ENCODE results near the gene ARL8A. TPM values are rescaled to one million over a fixed set of nuclear protein-coding genes. Genes with fewer than 3 reads are reported as not detected.
"Not testable (repeated sequence)": the region's sequence is repeated elsewhere in the genome, so short reads cannot be mapped to it uniquely, and the experiment has no call there.

Gene ARL8A
- total RNA-seq, 2 experiments from 2014 or later: 25.1 to 44.6 TPM

GRCh38 chr1:202170726-202171125, 26.2 kb upstream of the ARL8A start:
- POLR2A ChIA-PET: no interaction called here
- peak; percentile 29 for DNase-seq (ENCODE audit: low spot score)
- H3K4me1 ChIP-seq (ENCODE audit: insufficient read depth, low read length, poor library complexity, severe bottlenecking): peaks cover 3% of the 10 kb centered on the region
- TF ChIP-seq EZH2phosphoT487 (IDR thresholded peaks at IDR 0.05; ENCODE audit: borderline replicate concordance, low read depth, low read length) (no peak), CTCF (conservative IDR thresholded peaks at IDR 0.05; ENCODE audit: low read length) (peak; percentile 53)
- H3K4me3 ChIP-seq (ENCODE audit: low read depth, low read length, poor library complexity, severe bottlenecking): no peak overlapping the region
- no peak overlapping the region for H3K27ac ChIP-seq (ENCODE audit: low read depth, low read length, poor library complexity, severe bottlenecking)
- CTCF ChIA-PET (ENCODE audit: unreplicated experiment): no interaction called here
- H3K79me2 ChIP-seq (ENCODE audit: insufficient read depth, low read depth, low read length): no peaks in the 10 kb centered on the region
- no peaks in the 10 kb centered on the region for H3K9me2 ChIP-seq (ENCODE audit: insufficient read depth, low read length)
- H3K4me2 ChIP-seq (ENCODE audit: low read length): no peak overlapping the region
- no peaks in the 10 kb centered on the region for H4K20me1 ChIP-seq (ENCODE audit: insufficient read depth, low read length)
- intact Hi-C loops (cut with micrococcal nuclease; ENCODE audit: unreplicated experiment): no loop called here
- H2AFZ ChIP-seq (ENCODE audit: low read length): no peak overlapping the region
- no TSS peak for BruUV-seq (replicated peaks)
- no peaks in the 10 kb centered on the region for H3K36me3 ChIP-seq (ENCODE audit: insufficient read depth, low read length)
- H3K9me3 ChIP-seq (ENCODE audit: low read length): no peaks in the 10 kb centered on the region

GRCh38 chr1:202168861-202169260, 24.3 kb upstream of the ARL8A start:
- H3K9me3 ChIP-seq (ENCODE audit: low read length): no peaks in the 10 kb centered on the region
- TF ChIP-seq CTCF (conservative IDR thresholded peaks at IDR 0.05; ENCODE audit: low read length) (no peak), EZH2phosphoT487 (IDR thresholded peaks at IDR 0.05; ENCODE audit: borderline replicate concordance, low read depth, low read length) (no peak)
- no peaks in the 10 kb centered on the region for H4K20me1 ChIP-seq (ENCODE audit: insufficient read depth, low read length)
- no peak overlapping the region for H3K4me3 ChIP-seq (ENCODE audit: low read depth, low read length, poor library complexity, severe bottlenecking)
- DNase-seq (ENCODE audit: low spot score): no peak
- H3K27ac ChIP-seq (ENCODE audit: low read depth, low read length, poor library complexity, severe bottlenecking): no peak overlapping the region
- intact Hi-C loops (cut with micrococcal nuclease; ENCODE audit: unreplicated experiment): no loop called here
- no peak overlapping the region for H2AFZ ChIP-seq (ENCODE audit: low read length)
- CTCF ChIA-PET (ENCODE audit: unreplicated experiment): no interaction called here
- POLR2A ChIA-PET: no interaction called here
- BruUV-seq (replicated peaks): no TSS peak
- no peaks in the 10 kb centered on the region for H3K36me3 ChIP-seq (ENCODE audit: insufficient read depth, low read length)
- no peaks in the 10 kb centered on the region for H3K79me2 ChIP-seq (ENCODE audit: insufficient read depth, low read depth, low read length)
- no peak overlapping the region for H3K4me2 ChIP-seq (ENCODE audit: low read length)
- peaks cover 22% of the 10 kb centered on the region for H3K4me1 ChIP-seq (ENCODE audit: insufficient read depth, low read length, poor library complexity, severe bottlenecking)
- no peaks in the 10 kb centered on the region for H3K9me2 ChIP-seq (ENCODE audit: insufficient read depth, low read length)

GRCh38 chr1:202167708-202168415, 23.3 kb upstream of the ARL8A start:
- no peaks in the 10 kb centered on the region for H4K20me1 ChIP-seq (ENCODE audit: insufficient read depth, low read length)
- H3K9me2 ChIP-seq (ENCODE audit: insufficient read depth, low read length): no peaks in the 10 kb centered on the region
- no peaks in the 10 kb centered on the region for H3K9me3 ChIP-seq (ENCODE audit: low read length)
- no peaks in the 10 kb centered on the region for H3K79me2 ChIP-seq (ENCODE audit: insufficient read depth, low read depth, low read length)
- H3K4me1 ChIP-seq (ENCODE audit: insufficient read depth, low read length, poor library complexity, severe bottlenecking): peaks cover 32% of the 10 kb centered on the region
- H3K4me2 ChIP-seq (ENCODE audit: low read length): no peak overlapping the region
- H3K36me3 ChIP-seq (ENCODE audit: insufficient read depth, low read length): no peaks in the 10 kb centered on the region
- ChIA-PET CTCF (ENCODE audit: unreplicated experiment) (no interaction called here), POLR2A (no interaction called here)
- intact Hi-C loops (cut with micrococcal nuclease; ENCODE audit: unreplicated experiment): no loop called here
- no peak for DNase-seq (ENCODE audit: low spot score)
- H2AFZ ChIP-seq (ENCODE audit: low read length): no peak overlapping the region
- BruUV-seq (replicated peaks): no TSS peak
- no peak overlapping the region for H3K27ac ChIP-seq (ENCODE audit: low read depth, low read length, poor library complexity, severe bottlenecking)
- no peak overlapping the region for H3K4me3 ChIP-seq (ENCODE audit: low read depth, low read length, poor library complexity, severe bottlenecking)
- TF ChIP-seq EZH2phosphoT487 (IDR thresholded peaks at IDR 0.05; ENCODE audit: borderline replicate concordance, low read depth, low read length): no peak
- TF ChIP-seq CTCF (conservative IDR thresholded peaks at IDR 0.05; ENCODE audit: low read length): no peak

GRCh38 chr1:202167054-202167453, 22.5 kb upstream of the ARL8A start:
- H3K4me2 ChIP-seq (ENCODE audit: low read length); DNase-seq (ENCODE audit: low spot score); H3K36me3 ChIP-seq (ENCODE audit: insufficient read depth, low read length); H3K79me2 ChIP-seq (ENCODE audit: insufficient read depth, low read depth, low read length); intact Hi-C loops (cut with micrococcal nuclease; ENCODE audit: unreplicated experiment); H2AFZ ChIP-seq (ENCODE audit: low read length); H3K9me3 ChIP-seq (ENCODE audit: low read length); H3K4me3 ChIP-seq (ENCODE audit: low read depth, low read length, poor library complexity, severe bottlenecking); H3K9me2 ChIP-seq (ENCODE audit: insufficient read depth, low read length); H3K27ac ChIP-seq (ENCODE audit: low read depth, low read length, poor library complexity, severe bottlenecking); POLR2A ChIA-PET; H4K20me1 ChIP-seq (ENCODE audit: insufficient read depth, low read length); CTCF ChIA-PET (ENCODE audit: unreplicated experiment): not testable (repeated sequence)
- peaks cover 40% of the 10 kb centered on the region for H3K4me1 ChIP-seq (ENCODE audit: insufficient read depth, low read length, poor library complexity, severe bottlenecking)
- BruUV-seq (replicated peaks): TSS peak; percentile 32
